OCI-LY7 (cell line): ENCODE measurements around the gene CES2. TPM values are rescaled to one million over a fixed set of nuclear protein-coding genes. Genes with fewer than 3 reads are reported as not detected.

Experiments
- BruUV-seq: library from RNA; stranded (reverse); fragments of 400-500 nt; replicated peaks from 2 replicates; lab custom pipeline; 2021; lab: Mats Ljungman, UMichigan
- CTCF ChIA-PET: fragments of 300-600 bp; sonication (Branson Sonifier 250); formaldehyde crosslinking; loops from one replicate; lab custom pipeline; 2022; ENCODE audit warnings: antibody characterized with exemption; ENCODE audit not compliant: unreplicated experiment; lab: Charles Lee
- POLR2A ChIA-PET: fragments of 300-600 bp; sonication (Branson Sonifier 250); formaldehyde crosslinking; loops from one replicate; lab custom pipeline; 2022; ENCODE audit warnings: antibody characterized with exemption; lab: Charles Lee
- DNase-seq: peaks from one replicate; pipeline ENCODE4 v3.0.0-alpha.2; 2015; ENCODE audit warnings: low spot score
- H2AFZ ChIP-seq: fragments of 200-600 bp; sonication (generic), shearing (Covaris generic); 2 replicates; pipeline ENCODE4 v1.6.1; 2014; ENCODE audit warnings: mild to moderate bottlenecking, antibody characterized with exemption, low read length, moderate library complexity
- H3K27ac ChIP-seq: fragments of 200-600 bp; sonication (generic); 2 replicates; pipeline ENCODE4 v1.5.1; 2014; ENCODE audit warnings: mixed run types, low read depth, mild to moderate bottlenecking, moderate library complexity, low read length, inconsistent platforms; ENCODE audit not compliant: poor library complexity, severe bottlenecking
- H3K36me3 ChIP-seq: fragments of 200-600 bp; sonication (generic); 2 replicates; pipeline ENCODE4 v1.6.1; 2014; ENCODE audit warnings: mild to moderate bottlenecking, antibody characterized with exemption, low read length, moderate library complexity, mixed read lengths; ENCODE audit not compliant: insufficient read depth
- H3K4me1 ChIP-seq: fragments of 200-600 bp; sonication (generic); 2 replicates; pipeline ENCODE4 v1.5.1; 2014; ENCODE audit warnings: mild to moderate bottlenecking, low read length; ENCODE audit not compliant: insufficient read depth, poor library complexity, severe bottlenecking
- H3K4me2 ChIP-seq: fragments of 200-600 bp; sonication (generic); 2 replicates; pipeline ENCODE4 v1.6.1; 2014; ENCODE audit warnings: mild to moderate bottlenecking, low read length
- H3K4me3 ChIP-seq: fragments of 200-600 bp; sonication (generic); 2 replicates; pipeline ENCODE4 v1.5.1; 2014; ENCODE audit warnings: mild to moderate bottlenecking, low read depth, low read length; ENCODE audit not compliant: poor library complexity, severe bottlenecking
- H3K79me2 ChIP-seq: fragments of 200-600 bp; sonication (generic); 2 replicates; pipeline ENCODE4 v1.6.1; 2016; ENCODE audit warnings: low read depth, mild to moderate bottlenecking, low read length, moderate library complexity, mixed read lengths; ENCODE audit not compliant: insufficient read depth
- H3K9me2 ChIP-seq: fragments of 200-600 bp; sonication (generic); 2 replicates; pipeline ENCODE4 v1.6.1; 2016; ENCODE audit warnings: mild to moderate bottlenecking, low read length, mixed read lengths; ENCODE audit not compliant: insufficient read depth
- H3K9me3 ChIP-seq: fragments of 200-600 bp; sonication (generic); 2 replicates; pipeline ENCODE4 v1.6.1; 2014; ENCODE audit warnings: mild to moderate bottlenecking, mixed run types, low read length, mixed read lengths
- H4K20me1 ChIP-seq: fragments of 200-600 bp; sonication (generic); 2 replicates; pipeline ENCODE4 v1.6.1; 2014; ENCODE audit warnings: mild to moderate bottlenecking, antibody characterized with exemption, low read length, moderate library complexity, mixed read lengths; ENCODE audit not compliant: insufficient read depth
- EZH2phosphoT487 ChIP-seq: fragments of 200-600 bp; sonication (generic); IDR thresholded peaks from 2 replicates; pipeline ENCODE4 v1.6.1; 2018; ENCODE audit warnings: low read depth, borderline replicate concordance, mild to moderate bottlenecking, mixed run types, antibody characterized with exemption, low read length, moderate library complexity, mixed read lengths
- intact Hi-C: fragments of 100-400 bp; cut with micrococcal nuclease; formaldehyde crosslinking; loops from one replicate; pipeline ENCODE4 v1.10.0; 2022; ENCODE audit not compliant: unreplicated experiment
- total RNA-seq, 2 experiments: library from RNA; depleted of rRNA in 1 of 2; stranded (reverse); fragments of >200 nt in 1 of 2; shearing (Covaris generic) in 1 of 2; gene quantifications; 2 replicates each; pipeline ENCODE4 v1.2.3, GENCODE V29; 2014 to 2022
- TF ChIP-seq, protein P1 (sequence below): fragments of 200-600 bp; sonication (generic); conservative IDR thresholded peaks from 2 replicates; pipeline ENCODE4 v1.5.1; 2014; ENCODE audit warnings: mild to moderate bottlenecking, antibody characterized with exemption, low read length, moderate library complexity, mixed read lengths

CES2 gene
- total RNA-seq, 2 experiments from 2014 or later: 29.6 to 30.7 TPM

DNA sequence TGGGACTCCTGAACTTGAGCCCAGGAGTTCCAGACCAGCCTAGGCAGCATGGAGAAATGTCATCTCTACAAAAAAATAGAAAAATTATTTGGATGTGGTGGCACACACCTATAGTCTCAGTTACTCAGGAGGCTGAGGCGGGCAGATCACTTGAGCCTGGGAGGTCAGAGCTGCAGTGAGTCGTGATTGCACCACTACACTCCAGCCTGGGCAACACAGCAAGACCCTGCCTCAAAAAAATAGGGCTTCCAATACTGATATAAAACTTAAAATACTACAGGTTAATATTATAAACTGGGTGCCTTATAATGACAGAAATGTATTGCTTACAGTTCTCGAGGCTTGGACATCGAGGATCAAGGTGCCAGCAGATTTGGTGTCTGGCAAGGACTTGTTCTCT, 10.6 kb downstream of the CES2 start:
- ChIA-PET POLR2A (no interaction called here), CTCF (interaction anchor here (0.6 kb wide), 1 partner anchor 1305 kb away, joined by 3 read pairs; no protein-coding TSS in a partner anchor)
- intact Hi-C loops: no loop called here
- Histone ChIP-seq H3K4me1 (peaks cover 5% of the 10 kb centered on the region), H3K9me3 (no peaks in the 10 kb centered on the region), H4K20me1 (no peaks in the 10 kb centered on the region), H3K9me2 (no peaks in the 10 kb centered on the region), H3K27ac (no peak overlapping the region), H3K79me2 (no peaks in the 10 kb centered on the region), H3K4me2 (no peak overlapping the region), H2AFZ (no peak overlapping the region), H3K36me3 (peaks cover 12% of the 10 kb centered on the region; the same call in 1 of the 2 replicates), H3K4me3 (no peak overlapping the region)
- BruUV-seq: no TSS peak
- no peak for DNase-seq
- TF ChIP-seq, protein P1, sequence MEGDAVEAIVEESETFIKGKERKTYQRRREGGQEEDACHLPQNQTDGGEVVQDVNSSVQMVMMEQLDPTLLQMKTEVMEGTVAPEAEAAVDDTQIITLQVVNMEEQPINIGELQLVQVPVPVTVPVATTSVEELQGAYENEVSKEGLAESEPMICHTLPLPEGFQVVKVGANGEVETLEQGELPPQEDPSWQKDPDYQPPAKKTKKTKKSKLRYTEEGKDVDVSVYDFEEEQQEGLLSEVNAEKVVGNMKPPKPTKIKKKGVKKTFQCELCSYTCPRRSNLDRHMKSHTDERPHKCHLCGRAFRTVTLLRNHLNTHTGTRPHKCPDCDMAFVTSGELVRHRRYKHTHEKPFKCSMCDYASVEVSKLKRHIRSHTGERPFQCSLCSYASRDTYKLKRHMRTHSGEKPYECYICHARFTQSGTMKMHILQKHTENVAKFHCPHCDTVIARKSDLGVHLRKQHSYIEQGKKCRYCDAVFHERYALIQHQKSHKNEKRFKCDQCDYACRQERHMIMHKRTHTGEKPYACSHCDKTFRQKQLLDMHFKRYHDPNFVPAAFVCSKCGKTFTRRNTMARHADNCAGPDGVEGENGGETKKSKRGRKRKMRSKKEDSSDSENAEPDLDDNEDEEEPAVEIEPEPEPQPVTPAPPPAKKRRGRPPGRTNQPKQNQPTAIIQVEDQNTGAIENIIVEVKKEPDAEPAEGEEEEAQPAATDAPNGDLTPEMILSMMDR: no peak
- TF ChIP-seq EZH2phosphoT487: no peak

DNA sequence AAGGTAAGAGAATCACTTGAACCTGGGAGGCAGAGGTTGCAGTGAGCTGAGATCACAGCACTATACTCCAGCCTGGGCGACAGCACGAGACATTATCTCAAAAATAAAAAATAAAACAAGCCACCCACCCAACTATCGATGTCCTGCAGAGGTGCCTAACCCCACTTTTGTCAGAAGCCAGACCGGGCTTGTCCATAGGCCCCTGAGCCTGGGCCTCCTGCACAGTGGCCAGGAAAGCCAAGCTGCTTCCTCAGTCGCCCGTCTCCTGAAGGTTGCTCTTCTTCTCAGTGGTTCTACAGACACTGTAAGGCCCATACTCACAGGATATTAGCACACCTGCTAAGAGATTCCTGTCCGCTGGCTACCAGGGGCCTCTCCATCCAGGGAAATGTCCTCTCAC, 11.2 kb downstream of the CES2 start:
- DNase-seq: no peak
- intact Hi-C loops: no loop called here
- no peak overlapping the region for H3K4me3 ChIP-seq
- no peaks in the 10 kb centered on the region for H3K79me2 ChIP-seq
- H3K36me3 ChIP-seq: peaks cover 6% of the 10 kb centered on the region; the same call in 1 of the 2 replicates
- CTCF ChIA-PET: interaction anchor here (0.6 kb wide), 1 partner anchor 1305 kb away, joined by 3 read pairs; no protein-coding TSS in a partner anchor
- peaks cover 5% of the 10 kb centered on the region for H3K4me1 ChIP-seq
- no TSS peak for BruUV-seq
- no peak for TF ChIP-seq EZH2phosphoT487
- no peaks in the 10 kb centered on the region for H4K20me1 ChIP-seq
- H3K9me3 ChIP-seq: no peaks in the 10 kb centered on the region
- no peak overlapping the region for H3K4me2 ChIP-seq
- no peak overlapping the region for H2AFZ ChIP-seq
- POLR2A ChIA-PET: no interaction called here
- H3K27ac ChIP-seq: no peak overlapping the region
- no peaks in the 10 kb centered on the region for H3K9me2 ChIP-seq

DNA sequence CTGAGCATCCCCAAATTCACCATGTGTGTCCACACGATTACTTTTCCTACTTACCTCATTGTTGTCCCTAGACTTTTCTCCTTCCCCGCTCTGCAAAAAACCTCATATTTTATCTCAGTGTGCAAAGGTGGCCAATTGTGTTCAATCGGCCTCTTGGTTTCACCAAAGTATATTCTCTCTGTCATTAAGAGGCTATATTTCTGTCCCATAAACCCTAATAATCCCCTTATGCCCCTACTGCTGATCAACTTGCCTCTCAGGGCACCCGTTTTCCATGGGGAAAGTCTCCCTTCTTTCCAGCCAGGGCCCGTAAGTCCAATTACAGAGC, 11.6 kb downstream of the CES2 start:
- Histone ChIP-seq H3K9me2 (no peaks in the 10 kb centered on the region), H3K79me2 (no peaks in the 10 kb centered on the region), H2AFZ (no peak overlapping the region), H3K9me3 (no peaks in the 10 kb centered on the region), H3K4me2 (no peak overlapping the region), H3K27ac (no peak overlapping the region), H3K36me3 (peaks cover 3% of the 10 kb centered on the region; the same call in 1 of the 2 replicates), H4K20me1 (no peaks in the 10 kb centered on the region), H3K4me1 (peaks cover 5% of the 10 kb centered on the region), H3K4me3 (no peak overlapping the region)
- no peak for DNase-seq
- TF ChIP-seq EZH2phosphoT487: no peak
- TF ChIP-seq, protein P1: no peak
- no TSS peak for BruUV-seq
- ChIA-PET POLR2A (no interaction called here), CTCF (no interaction called here)
- intact Hi-C loops: no loop called here
